BLaER1 treated with 17β-estradiol and CSF1 and Interleukin-3, amounts not matched to agents 10 nM and 100 nM (cell line): ENCODE measurements around the gene STARD5.

Experiments used
- H3K27ac ChIP-seq, 11 experiments: shearing (Covaris generic); formaldehyde crosslinking; 2 replicates each; pipeline ENCODE4 v1.8.1; 2022
- H3K27me3 ChIP-seq, 11 experiments: shearing (Covaris generic); formaldehyde crosslinking; 2 replicates each; pipeline ENCODE4 v1.8.1; 2022
- H3K36me3 ChIP-seq, 11 experiments: shearing (Covaris generic); formaldehyde crosslinking; 2 replicates each; pipeline ENCODE4 v1.8.1; 2022
- H3K4me1 ChIP-seq, 10 experiments: shearing (Covaris generic); formaldehyde crosslinking; 2 replicates each; pipeline ENCODE4 v1.8.1; 2022
- H3K4me2 ChIP-seq, 11 experiments: shearing (Covaris generic); formaldehyde crosslinking; 2 replicates each; pipeline ENCODE4 v1.8.1; 2022
- H3K4me3 ChIP-seq, 10 experiments: shearing (Covaris generic); formaldehyde crosslinking; 2 replicates each; pipeline ENCODE4 v1.8.1; 2022
- H3K9ac ChIP-seq, 11 experiments: shearing (Covaris generic); formaldehyde crosslinking; 2 replicates each; pipeline ENCODE4 v1.8.1; 2022
- H3K9me3 ChIP-seq, 11 experiments: shearing (Covaris generic); formaldehyde crosslinking; replicated peaks in 1 of 11; 2 replicates each; pipeline ENCODE4 v1.8.1; 2022
- H4K20me1 ChIP-seq, 11 experiments: shearing (Covaris generic); formaldehyde crosslinking; 2 replicates each; pipeline ENCODE4 v1.8.1; 2022
- Cebpa-rat ChIP-seq, 11 experiments: shearing (Covaris generic); IDR thresholded peaks; 2 replicates each; pipeline ENCODE4 v1.8.1; 2022

The STARD5 gene

DNA sequence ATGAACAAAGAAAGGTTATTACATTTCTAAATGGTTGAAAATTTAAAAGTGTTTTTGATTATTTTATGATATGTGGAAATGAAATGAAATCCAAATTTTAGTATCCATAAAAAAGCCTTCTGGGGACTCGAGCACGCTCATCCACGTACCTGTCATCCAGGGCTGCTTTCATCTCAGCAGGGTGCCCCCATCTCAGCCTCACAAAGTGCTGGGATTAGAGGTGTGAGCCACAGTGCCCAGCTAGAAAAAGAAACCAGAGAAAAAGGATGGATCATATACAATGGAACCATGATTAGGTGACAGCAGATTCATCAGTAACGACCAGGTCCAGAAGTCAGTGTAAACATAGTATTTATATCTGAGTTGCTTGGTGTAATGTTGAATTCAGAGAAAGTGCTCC is 49.7 kb downstream of the STARD5 start:
- Histone ChIP-seq H3K9me3 (peaks cover 26 to 29% (median 28%) of the 10 kb centered on the region in 11 experiments), H3K4me2 (no peak overlapping the region), H3K9ac (no peak overlapping the region), H3K4me3 (no peak overlapping the region), H4K20me1 (no peaks in the 10 kb centered on the region), H3K4me1 (peaks cover 14 to 26% (median 22%) of the 10 kb centered on the region in 10 experiments), H3K27me3 (no peaks in the 10 kb centered on the region), H3K27ac (no peak overlapping the region), H3K36me3 (peaks cover 0 to 15% (median 0%) of the 10 kb centered on the region in 11 experiments; a peak in 4 of 22 replicates)
- TF ChIP-seq Cebpa-rat (IDR thresholded peaks at IDR 0.05): no peak

DNA sequence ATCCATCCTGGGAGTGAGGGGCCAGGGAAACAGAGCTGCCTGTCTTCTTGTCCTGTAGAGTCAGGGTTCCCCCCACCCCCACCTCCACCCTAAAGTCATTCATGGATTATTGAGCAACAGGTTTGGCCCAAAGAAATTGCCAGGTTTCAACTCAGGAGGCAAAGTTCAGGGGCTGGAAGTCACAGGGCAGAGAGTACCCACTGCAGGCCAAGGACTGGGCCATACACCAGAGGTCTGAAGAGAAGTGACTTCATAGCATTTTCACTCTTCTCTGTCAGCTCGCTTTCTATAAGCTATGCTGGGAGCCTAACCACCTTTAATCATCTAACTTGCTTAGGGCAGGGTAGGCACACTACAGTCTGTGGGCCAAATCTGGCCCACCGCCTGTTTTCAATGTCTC is 50.1 kb downstream of the STARD5 start:
- H3K36me3 ChIP-seq: peaks cover 0 to 15% (median 0%) of the 10 kb centered on the region in 11 experiments; a peak in 4 of 22 replicates
- TF ChIP-seq Cebpa-rat (IDR thresholded peaks at IDR 0.05): no peak
- H4K20me1 ChIP-seq: no peaks in the 10 kb centered on the region
- no peaks in the 10 kb centered on the region for H3K27me3 ChIP-seq
- no peak overlapping the region for H3K4me2 ChIP-seq
- H3K27ac ChIP-seq: no peak overlapping the region
- peaks cover 26 to 28% (median 28%) of the 10 kb centered on the region in 11 experiments for H3K9me3 ChIP-seq
- H3K4me3 ChIP-seq: no peak overlapping the region
- H3K4me1 ChIP-seq: peaks cover 18 to 30% (median 26%) of the 10 kb centered on the region in 10 experiments
- H3K9ac ChIP-seq: no peak overlapping the region

DNA sequence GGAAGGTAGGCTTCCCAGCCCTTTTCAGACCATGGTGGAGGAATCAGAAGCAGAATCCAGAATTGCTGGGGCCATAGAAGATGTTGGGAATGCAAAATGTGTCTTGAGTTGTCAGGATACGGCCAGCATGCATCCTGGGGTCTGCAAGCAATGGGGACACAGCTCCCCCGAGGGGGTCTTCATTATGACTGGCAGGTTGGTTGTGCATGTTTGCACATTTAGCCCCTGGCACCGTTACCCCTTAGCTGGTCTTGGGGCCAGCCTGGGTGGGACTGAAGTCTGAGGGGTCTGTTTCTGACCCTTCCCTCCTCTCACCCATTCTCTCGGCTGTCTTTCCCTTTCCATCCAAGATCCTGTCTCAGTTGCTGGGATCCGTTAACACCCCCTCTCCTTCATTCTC is 50.7 kb downstream of the STARD5 start:
- Histone ChIP-seq H3K36me3 (peaks cover 0 to 12% (median 0%) of the 10 kb centered on the region in 11 experiments; a peak in 4 of 22 replicates), H3K4me3 (no peak overlapping the region), H3K27ac (no peak overlapping the region), H3K9me3 (peaks cover 19 to 22% (median 21%) of the 10 kb centered on the region in 11 experiments), H3K4me2 (no peak overlapping the region), H4K20me1 (no peaks in the 10 kb centered on the region), H3K9ac (no peak overlapping the region), H3K4me1 (peaks cover 23 to 36% (median 33%) of the 10 kb centered on the region in 10 experiments), H3K27me3 (no peaks in the 10 kb centered on the region)
- no peak for TF ChIP-seq Cebpa-rat (IDR thresholded peaks at IDR 0.05)

DNA sequence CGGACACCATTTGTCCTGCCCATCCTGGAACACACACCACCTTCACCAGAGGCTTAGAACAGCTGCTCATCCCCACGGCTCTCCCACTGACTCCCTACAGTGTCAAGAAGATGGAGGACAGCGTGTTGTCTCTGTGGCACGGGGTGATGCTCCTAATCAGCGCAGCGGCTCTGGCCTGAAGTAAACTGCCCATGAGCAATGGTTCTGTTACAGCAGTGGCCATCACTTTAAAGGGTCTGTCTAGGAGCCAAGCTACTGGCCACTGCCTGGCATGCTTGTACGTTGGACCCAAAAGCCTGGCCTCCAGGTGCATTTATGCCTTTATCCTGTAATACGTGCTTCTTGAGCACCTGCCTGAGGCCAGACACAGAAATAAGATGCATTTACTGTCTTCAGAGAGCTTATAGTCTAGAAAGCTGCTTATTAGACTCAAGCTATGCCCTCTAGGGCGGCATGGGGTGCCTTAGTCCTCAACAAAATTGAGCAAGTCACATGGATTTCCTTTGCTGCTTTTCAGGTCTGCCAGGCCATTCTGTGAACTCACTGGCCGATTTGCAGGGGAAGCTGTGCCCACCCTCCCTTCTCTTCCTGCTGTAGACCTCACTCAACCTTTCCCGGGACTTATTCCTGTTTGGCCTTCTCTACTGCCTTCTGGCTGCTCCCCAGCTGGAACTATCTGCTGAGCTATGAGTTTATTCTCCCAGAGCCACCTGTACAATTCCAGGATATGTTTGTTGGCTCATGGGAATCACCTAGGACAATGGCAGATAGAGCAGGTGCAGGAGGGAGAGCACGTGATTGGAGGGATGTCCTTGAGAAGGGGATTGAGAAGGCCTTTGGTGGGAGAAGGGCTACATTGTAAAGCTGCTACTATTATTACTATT is 51.9 kb downstream of the STARD5 start:
- no peak overlapping the region for H3K4me2 ChIP-seq
- H3K27me3 ChIP-seq: no peaks in the 10 kb centered on the region
- peaks cover 23 to 37% (median 33%) of the 10 kb centered on the region in 10 experiments for H3K4me1 ChIP-seq
- H4K20me1 ChIP-seq: no peaks in the 10 kb centered on the region
- no peak for TF ChIP-seq Cebpa-rat (IDR thresholded peaks at IDR 0.05)
- no peak overlapping the region for H3K4me3 ChIP-seq
- no peak overlapping the region for H3K27ac ChIP-seq
- peaks cover 0 to under 1% (median 0%) of the 10 kb centered on the region in 11 experiments; a peak in 1 of 22 replicates for H3K36me3 ChIP-seq
- no peak overlapping the region for H3K9ac ChIP-seq
- peaks cover 7 to 10% (median 9%) of the 10 kb centered on the region in 11 experiments for H3K9me3 ChIP-seq

DNA sequence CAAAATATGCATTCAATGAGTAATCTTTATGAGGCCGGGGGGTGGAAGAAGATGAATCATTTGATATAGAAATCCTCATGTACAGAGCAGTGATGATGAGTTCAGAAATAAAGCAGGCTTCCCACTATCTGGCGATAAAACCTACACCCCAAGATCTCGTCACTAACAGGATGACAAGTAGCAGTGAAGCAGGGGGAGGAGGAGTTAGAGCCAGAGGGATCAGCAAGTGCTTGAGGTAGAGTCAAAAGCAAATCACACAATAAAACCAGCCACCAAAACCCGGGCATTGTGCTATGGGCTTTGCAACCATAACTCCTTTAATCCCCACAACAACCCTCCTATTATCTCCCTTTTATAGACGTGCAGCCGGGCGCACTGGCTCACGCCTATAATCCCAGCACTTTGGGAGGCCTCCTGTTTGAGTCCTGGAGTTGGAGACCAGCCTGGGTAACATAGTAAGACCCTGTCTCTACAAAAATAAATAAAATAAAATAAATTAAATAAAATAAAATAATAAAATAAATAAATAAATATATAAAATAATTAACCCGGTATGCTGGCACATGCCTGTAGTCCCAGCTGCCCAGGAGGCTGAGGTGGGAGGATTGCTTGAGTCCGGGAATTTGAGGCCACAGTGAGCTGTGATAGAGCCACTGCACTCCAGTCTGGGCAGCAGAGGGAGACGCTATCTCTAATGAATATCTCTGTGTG is 53.0 kb downstream of the STARD5 start:
- no peaks in the 10 kb centered on the region for H3K9me3 ChIP-seq
- H3K27me3 ChIP-seq: no peaks in the 10 kb centered on the region

DNA sequence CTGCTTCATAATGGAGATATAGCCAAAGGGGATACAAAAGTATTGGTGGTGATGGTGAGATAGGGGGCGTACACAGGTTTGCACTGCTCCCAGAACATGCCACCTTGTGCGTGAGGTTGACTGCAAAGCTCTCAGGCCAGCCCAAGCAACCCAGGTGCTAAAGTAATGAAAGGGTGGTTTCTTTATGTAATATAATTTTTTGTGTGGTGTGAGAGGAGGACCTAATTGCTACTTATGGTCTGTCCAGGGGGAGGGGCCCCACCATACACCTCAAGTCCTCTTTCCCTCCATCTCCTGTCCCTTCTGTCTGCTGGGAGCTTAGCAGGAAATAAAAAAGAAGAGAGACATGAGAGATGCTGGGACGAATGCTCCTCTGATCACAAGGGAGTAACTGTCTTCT is 53.8 kb downstream of the STARD5 start:
- Histone ChIP-seq H3K27me3 (no peaks in the 10 kb centered on the region), H3K4me1 (peaks cover 25 to 43% (median 32%) of the 10 kb centered on the region in 10 experiments), H3K27ac (no peak overlapping the region), H3K36me3 (no peaks in the 10 kb centered on the region), H3K4me3 (no peak overlapping the region), H3K9me3 (no peaks in the 10 kb centered on the region), H3K9ac (no peak overlapping the region), H3K4me2 (peak overlapping the region in 3 of 11 experiments; percentile 68 to 80 (median 79); a peak in 3 of 22 replicates), H4K20me1 (no peaks in the 10 kb centered on the region)
- no peak for TF ChIP-seq Cebpa-rat (IDR thresholded peaks at IDR 0.05)

More for the DNA sequence above, 53.0 kb downstream of the STARD5 start:
- Histone ChIP-seq H3K4me1 (peaks cover 24 to 42% (median 31%) of the 10 kb centered on the region in 10 experiments), H4K20me1 (no peaks in the 10 kb centered on the region), H3K36me3 (no peaks in the 10 kb centered on the region), H3K4me2 (no peak overlapping the region), H3K9ac (no peak overlapping the region), H3K27ac (no peak overlapping the region), H3K4me3 (no peak overlapping the region)
- no peak for TF ChIP-seq Cebpa-rat (IDR thresholded peaks at IDR 0.05)

DNA sequence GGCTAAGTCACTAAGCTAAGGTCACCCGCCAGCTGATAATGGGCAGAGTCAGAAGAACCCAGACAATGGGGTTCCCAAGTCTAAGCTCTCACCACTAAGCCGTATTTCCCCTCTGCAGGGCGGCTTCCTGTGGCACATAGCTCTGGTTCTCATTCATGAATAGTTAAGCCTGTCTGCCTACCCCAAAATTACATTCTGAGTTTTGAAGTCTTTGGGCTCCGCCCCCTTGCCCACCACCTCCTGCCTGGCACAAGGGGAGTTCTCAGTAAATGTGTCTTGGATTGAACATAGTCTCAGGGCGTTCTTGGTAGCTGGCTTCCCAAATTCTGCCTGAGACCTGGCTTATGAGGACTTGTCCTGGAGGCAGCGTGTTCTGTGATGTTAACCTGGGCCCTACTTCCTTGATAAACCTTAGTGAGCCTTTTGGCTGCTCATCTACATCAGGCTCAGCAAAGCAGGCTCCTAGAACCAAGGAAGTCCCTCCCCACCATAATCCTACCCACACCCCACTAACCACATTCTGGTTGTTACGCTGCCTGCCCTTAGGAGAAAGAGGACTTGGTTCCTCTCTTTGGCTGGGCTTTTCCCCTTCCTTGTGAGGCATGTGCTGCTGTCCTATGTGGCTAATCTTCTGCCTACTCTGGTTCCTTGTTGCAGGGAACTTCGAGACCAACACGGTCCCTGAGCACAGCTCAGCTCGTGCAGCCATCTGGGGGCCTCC is 54.9 kb downstream of the STARD5 start:
- H4K20me1 ChIP-seq: no peaks in the 10 kb centered on the region
- no peaks in the 10 kb centered on the region for H3K27me3 ChIP-seq
- no peak overlapping the region for H3K4me3 ChIP-seq
- H3K9me3 ChIP-seq: no peaks in the 10 kb centered on the region
- no peaks in the 10 kb centered on the region for H3K36me3 ChIP-seq
- H3K9ac ChIP-seq: no peak overlapping the region; a peak in 1 of 22 replicates
- H3K27ac ChIP-seq: peak overlapping the region in 6 of 11 experiments; percentile 12 to 34 (median 33); a peak in 10 of 22 replicates
- TF ChIP-seq Cebpa-rat (IDR thresholded peaks at IDR 0.05): no peak
- peak overlapping the region; percentile 27 to 80 (median 62); a peak in 21 of 22 replicates for H3K4me2 ChIP-seq
- peaks cover 35 to 50% (median 40%) of the 10 kb centered on the region in 10 experiments for H3K4me1 ChIP-seq

DNA sequence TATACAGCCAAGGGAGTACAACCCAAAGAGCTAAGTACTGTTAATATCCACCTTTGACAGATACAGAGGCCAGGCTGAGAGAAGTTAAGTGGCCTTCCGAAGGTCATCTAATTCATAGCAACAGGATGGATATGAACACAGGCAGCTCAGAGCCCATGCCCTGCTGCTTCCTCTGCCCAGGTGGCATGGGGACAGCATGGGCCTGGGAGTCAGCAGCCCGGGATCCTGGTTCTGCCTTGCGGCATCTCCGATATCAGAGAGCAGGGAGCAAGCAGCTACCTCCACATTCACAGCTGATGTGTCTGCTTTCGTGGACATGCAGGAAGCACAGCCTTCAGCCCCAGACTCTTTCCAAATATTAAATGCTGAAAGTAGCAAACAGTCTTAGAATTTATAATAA is 55.6 kb downstream of the STARD5 start:
- Histone ChIP-seq H3K4me3 (no peak overlapping the region), H3K4me1 (peaks cover 42 to 57% (median 47%) of the 10 kb centered on the region in 10 experiments), H3K27ac (no peak overlapping the region), H3K36me3 (no peaks in the 10 kb centered on the region), H4K20me1 (no peaks in the 10 kb centered on the region), H3K4me2 (peak overlapping the region in 7 of 11 experiments; percentile 58 to 80 (median 70); a peak in 11 of 22 replicates), H3K9ac (no peak overlapping the region), H3K27me3 (no peaks in the 10 kb centered on the region), H3K9me3 (no peaks in the 10 kb centered on the region)
- no peak for TF ChIP-seq Cebpa-rat (IDR thresholded peaks at IDR 0.05)
